Stimulated activated CD4-positive, alpha-beta T cell treated with anti-CD3 and anti-CD28 coated beads, Interleukin-2, amount 100 ng/mL, for 24 hours (primary cell): ENCODE data around the gene ELOVL5.

Experiments used
- DNase-seq, 2 donors: peaks; one replicate each; pipeline ENCODE4 v3.0.0-alpha.2; 2020

The ELOVL5 gene

DNA sequence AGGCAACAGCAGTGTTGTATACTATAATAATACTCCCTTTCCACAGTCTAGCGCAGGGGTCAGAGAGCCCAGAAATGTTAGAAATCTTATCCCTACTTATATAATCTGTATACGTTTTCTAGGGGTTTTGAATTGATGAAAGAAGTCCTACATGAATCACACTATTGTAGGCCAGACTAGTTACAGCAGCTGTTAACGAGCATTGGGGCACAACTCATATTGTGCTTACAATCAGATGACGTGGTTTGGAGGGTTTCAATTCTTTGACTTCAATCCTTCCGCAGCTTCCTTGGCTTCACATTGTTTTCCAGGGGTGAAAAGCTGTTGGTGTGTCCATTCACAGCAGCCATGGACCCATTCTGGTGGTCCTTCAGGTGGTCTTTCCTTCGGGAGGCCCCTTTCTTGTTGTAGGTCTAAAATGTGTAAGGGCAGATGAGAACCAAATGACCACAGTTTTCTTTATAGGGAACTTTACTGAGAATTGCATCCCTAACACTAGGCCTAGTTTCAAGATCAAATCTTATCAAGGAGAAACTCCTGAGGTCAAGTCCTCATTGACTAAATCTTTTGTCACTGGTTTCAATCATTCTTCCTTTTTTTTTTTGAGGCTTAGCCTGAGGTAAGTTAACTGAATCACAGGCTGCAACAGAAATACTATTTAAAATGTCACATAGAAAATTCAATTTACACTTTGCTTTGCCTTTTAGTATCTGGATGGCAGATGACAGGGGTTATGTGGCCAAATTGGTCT, 79.7 kb downstream of the ELOVL5 start:
- DNase-seq: no peak

DNA sequence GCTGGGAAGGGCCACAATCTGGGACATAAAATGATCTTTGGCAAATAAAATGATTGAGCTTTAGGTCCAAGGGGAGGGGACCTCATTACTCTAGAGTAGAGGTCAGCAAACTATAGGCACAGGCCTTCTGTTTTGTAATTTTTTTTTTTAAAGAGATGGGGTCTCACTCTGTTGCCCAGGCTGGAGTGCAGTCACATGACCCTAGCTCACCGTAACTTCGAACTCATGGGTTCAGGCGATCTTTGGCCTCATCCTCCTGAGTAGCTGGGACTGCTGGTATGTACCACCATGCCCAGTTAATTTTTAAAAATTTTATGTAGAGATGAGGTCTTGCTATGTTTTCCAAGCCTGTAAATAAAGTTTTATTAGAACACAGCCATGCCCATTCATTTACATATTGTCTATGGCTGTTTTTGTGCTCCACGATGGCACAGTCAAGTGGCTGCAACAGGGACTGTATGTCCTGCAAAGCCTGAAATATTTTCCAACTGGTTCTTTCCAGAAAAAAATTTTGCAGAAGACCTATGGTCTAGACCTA, 82.1 kb downstream of the ELOVL5 start:
- DNase-seq: no peak

DNA sequence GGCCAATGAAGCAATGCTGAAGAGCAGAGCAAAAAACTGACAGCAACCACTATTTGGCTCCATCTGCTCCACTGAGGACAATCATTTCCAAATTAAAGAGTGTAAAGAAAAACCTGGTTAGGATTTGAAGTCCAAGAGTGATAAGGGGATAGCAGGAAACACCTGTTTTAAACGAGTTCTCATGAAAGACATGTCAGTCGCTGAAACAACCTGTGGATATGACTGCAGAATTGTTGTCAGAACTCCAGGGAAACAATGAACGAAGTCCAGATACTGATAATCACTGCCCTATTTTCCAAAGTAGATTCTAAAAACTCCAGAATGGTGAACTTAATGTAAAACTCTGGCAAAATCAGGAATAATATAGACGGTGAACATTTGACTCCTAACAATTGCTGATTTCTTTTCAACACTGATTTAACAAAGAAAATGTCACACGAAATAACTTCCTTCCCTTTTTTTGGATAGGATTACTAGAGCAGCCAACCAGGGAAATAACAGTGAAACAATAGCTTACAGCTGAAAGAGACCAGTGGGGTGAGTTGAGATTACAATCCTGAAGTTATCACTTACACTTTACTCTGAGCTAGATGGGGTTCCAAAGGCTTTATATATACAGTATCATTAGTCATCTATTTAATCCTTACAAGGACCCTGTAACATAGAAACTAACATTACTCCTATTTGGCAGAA, 83.7 kb downstream of the ELOVL5 start:
- DNase-seq: no peak

DNA sequence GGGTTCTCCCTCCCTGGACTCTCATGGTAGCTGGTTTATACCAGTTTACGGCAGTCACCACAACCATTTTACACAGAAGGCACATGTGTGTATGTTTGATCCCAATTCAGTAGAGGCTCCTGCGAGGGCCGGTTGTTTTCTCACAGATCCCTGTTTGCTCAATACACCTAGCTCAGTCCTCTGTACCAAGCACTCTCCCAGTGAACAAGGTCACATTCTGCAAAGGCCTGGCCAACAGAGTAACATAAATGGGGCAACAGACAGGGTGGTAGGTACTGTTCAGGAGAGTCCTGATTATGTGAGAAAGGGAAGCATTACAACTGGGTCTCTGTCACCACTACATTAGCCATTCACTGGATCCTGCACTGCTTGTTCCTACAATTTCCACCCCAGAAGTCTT, 84.4 kb downstream of the ELOVL5 start:
- no peak for DNase-seq

DNA sequence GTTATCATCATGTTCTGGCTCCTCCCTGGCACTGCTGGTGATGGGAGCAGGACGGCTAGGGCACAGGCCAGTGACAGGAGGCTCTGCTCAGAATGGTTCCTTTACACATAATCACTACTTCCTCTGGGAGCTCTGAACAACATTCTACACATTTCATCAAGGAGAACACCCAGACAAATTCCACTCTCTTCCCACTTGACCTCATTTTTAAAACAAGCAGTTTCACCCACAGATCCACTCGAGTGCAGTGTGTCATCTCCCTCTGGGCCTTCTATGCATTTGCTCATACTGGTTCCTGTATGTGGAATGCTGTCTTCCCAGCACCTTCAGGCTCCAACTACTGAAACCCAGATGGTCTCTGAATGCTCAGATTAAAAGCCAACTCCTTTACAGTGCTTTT, 84.8 kb downstream of the ELOVL5 start:
- DNase-seq: no peak

DNA sequence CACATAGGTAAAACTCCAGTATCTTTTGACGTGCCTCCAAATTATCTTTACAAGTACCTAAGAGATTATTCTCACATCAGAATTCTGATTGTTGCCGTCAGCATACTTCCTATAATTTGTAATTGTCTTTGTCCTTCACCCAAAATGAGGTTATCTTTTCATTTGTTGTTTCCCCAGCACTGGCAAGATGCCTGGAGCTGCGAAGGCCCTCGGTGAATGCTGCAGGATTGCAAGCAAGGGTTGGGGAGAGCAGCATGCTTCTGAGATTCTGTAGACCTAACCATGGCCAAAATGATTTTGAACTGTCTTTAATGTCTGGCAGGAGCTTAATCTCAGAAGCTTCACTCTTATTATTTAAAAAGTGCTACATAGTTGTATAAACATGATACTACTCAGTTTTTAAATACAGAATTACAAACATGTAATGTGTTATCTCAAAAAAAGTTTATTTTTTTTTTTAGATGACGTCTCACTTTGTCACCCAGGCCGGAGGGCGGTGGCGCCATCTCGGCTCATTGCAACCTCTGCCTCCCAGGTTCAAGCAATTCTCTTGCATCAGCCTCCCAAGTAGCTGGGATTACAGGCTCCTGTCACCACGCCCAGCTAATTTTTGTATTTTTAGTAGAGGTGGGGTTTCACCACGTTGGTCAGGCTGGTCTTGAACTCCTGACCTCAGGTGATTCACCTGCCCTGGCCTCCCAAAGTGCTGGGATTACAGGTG, 88.7 kb downstream of the ELOVL5 start:
- no peak for DNase-seq

DNA sequence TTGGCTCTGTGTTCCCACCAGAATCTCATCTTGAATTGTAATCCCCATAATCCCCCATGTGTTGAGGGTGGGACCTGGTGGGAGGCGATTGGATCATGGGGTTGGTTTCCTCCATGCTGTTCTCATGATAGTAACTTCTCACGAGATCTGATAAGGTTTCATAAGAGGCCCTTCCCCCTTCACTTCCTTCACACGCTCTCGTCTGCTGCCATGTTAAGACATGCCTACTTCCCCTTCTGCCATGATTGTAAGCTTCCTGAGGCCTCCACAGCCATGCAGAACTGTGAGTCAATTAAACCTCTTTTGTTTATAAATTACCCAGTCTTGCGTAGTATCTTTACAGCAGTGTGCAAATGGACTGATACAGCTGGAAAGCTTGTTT, 90.0 kb downstream of the ELOVL5 start:
- no peak for DNase-seq

DNA sequence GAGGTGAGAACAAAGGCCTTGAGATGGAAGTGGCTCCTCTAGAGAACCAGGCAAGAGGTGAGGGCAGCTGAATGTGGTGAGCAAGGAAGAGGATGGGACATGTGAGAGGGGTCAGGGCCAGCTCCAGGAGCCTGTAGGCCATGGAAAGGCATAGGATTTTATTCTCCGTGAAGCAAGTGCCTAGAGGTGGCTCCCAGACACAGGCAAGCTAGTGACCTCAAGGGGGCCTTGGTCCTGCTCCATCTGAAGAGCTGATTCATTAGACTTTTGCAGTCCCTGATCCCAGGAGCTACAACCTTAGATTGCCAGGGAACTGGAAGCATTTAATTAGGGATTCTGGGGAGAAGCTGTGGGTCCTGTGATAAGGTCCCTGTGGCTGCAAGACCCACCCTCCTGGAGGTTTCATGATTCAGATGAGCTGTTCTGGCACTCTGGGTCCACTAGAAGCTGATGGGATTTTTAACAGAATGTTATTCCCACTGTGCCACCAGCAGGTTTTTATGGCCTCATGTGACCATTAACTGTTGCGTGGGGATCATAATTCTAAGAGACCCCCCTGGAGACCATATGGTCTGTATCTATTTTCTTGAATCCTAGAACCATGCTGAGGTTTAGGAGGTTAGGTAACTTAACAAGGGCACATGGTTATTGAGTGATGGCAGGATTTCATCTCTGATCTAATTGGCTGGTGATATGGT, 90.5 kb downstream of the ELOVL5 start:
- no peak for DNase-seq

DNA sequence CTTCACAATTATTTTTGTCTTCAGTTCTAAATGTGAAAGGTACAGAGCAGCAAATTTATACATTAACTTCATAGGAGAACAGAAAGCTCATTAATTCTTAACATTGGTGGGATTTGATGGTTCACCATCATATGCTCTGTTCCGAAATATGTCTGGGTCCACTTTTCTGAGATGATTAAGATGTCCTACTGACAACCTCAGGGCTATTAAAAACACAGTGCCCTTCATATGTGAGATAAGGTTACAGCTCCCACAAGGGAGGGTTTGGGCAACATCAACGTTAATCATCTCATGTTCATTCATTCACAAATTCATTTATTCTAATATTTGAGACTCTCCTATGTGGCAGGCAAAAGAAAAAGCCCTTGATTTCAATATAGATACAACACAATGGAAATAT, 91.2 kb downstream of the ELOVL5 start:
- DNase-seq: no peak

DNA sequence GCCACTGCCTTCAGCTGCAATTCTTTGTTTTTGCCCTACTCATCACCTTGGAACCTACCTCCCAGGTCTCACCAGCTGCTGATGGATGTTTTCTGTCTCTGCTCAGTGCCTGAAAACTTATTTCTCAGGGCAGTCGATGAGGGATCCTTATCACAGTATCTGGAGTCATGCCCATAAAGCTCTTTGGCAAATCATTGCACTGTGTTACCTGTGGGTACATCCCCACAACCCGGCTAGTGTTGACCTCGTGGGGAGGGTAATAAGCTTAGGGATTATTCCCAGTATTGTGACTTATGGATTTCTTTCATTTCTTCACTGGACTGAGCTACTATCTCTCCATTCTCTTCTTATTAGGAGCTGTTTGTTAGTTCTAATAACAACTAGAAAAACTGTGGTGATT, 91.7 kb downstream of the ELOVL5 start:
- DNase-seq: no peak

DNA sequence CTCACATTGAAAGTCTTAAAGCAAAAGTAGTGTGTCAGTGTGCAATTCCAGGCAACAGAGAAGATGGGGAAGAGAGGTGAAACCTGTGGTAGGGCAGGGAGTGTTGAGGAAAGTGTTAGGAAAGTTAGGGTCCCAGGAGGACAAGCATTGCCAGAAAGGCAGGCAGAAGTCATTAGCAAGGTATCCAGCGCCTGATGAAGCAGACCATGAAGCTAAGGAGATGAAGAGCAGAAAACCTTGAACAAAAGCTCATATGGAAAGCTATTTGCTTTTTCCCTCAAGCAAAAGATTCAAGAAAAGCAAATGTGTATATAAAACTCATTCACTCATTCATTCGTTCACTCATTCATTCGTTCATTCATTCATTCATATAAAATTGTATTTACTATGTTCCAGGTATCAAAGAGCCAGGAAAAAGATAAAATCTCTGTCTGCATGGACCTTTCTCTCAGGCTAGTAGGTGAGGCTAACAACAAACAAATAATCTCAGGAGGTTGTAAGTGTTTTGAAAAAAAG, 96.5 kb downstream of the ELOVL5 start:
- no peak for DNase-seq

DNA sequence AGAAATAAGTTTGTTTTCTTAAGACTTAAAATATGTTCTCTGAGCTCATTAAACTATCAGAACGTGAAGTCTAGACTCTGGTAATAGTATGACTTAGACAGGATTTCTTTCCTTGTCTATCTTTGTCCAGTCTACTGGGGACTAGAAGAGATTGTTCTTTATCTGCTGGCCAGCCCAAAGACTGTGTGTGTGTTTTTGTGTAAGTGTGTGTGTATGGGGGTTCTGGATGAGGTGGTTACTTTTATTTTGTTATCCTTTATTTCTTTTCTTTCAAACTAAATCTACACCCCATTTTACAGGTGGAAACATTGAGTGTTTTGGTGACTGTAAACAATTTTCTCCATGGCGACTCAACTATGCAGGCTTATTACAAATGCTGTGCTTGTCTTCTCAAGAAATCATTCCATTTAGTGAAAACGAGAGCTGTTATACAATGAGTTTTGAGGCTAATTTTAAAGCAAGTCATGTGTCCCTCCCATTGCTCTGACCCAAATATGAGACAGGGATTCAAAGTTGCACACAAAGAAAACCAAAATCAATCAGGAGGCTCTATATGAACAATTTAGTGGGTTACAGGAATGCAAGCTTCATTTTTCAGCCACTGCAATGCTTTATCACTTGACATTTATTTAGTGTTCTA, 97.6 kb downstream of the ELOVL5 start:
- DNase-seq: no peak

DNA sequence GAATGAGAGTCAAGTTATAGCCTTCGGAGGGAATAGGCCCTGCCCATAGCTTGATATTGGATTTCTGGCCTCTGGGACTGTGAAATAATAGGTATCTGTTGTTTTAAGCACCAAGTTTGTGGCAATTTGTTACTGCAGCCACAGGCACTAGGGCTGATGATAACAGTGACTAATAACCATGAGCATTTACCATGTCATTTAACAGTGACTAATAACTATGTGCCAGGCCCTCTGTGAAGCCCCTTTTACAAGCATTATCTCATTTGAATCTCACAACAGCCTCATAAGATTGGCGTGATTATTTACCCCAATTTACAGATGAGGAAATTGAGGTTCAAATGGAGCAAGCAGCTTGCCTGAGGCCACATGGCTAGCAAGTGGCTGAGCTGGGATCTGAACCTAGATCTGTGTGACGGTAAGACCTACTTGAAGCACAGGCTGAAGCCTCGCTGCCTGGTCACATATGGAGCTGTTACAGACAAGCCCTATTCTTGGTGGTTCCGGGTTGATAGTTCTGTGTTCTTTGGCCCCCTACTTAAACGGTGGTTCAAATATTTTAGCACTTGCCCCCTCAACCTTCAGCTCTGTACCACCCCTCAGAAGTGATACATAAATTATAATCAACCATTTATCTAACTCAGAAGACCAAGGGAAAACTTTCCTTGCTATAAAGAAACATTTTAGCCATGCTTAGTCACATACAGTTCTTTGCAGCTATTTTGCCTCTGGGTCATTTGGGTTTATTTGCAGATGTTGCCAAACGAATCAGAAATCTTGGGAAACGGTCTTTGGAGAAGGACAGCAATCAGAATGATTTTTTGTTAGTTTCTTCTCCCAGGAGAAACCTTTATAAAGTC, 98.3 kb downstream of the ELOVL5 start:
- DNase-seq: no peak

DNA sequence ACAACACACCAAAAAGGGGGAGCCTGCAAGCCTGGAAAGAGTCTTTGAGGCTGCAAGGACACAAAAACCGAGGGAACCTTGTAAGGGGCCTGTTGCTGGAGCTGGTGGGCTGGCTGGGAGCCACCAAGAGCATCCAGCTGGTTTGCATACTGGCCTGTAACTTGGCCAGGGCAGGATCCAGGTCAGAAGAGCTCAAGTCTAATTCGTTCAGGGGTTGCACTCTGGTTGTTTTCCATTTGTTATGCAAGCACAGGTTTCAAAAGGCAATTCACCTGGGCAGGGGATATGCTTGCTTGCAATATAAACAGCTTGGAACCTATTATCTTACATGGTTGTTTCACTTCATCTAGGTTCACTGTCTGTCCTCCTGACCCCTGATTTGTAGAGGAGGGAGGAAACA, 101.8 kb downstream of the ELOVL5 start:
- no peak for DNase-seq

DNA sequence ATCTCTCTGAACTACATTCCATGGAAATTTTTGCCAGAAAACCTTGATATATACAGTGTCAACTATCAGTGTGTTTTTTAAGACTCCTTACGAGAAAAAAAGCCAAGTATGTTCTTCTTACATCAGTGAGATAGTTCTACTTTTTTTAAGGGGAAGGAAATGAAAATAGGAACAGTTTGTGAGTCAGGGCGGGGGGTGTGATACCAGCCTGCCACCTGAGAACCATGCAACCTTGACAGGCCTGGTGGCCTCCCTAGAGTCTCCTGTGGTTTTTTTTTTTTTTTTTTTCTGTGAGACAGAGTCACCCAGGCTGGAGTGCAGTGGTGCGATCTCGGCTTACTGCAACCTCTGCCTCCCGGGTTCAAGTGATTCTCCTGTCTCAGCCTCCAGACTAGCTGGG, 103.8 kb downstream of the ELOVL5 start:
- no peak for DNase-seq

DNA sequence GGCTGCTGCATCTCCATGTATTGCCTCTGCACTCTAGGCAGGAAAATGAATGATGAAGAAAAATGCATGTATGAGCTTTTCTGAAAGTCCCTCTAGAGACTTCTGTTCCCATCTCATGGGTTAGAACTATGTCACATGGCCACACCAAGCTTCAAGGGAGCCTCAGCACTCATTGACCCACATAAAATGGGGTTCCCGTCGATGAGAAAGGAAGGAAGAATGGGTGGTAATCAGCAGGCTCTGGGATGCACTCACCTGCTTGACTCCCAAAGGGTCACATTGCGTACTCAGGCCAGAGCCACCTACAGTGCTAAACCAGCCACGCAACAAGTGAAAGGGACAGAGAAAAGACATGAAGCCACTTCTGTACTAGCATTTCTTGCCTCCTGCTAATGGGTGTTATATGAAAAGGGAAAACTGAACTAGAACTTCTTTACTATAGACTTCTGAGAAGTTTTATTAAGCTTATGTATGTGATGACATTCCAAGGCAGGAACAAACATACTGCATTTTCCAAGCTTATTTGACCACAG, 104.3 kb downstream of the ELOVL5 start:
- DNase-seq: no peak

DNA sequence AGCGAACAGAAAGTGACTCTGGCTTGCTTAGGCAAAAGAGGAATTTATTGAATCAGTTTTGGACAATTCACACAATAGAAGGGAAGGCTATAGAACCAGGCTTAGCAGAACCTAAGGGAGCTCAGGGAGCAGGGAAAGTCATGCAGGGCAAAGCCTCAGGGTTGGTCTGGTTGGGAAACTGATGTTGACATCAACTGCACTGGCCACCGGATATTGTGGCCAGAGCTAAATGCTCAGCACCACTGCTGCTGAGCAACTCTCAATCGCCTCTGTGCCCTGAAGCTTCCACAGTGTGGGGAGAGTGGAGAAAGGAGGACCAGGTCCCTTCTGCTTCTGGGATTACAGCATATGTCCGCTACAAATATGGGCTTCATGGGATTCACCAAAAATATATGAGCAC, 106.8 kb downstream of the ELOVL5 start:
- DNase-seq: no peak

DNA sequence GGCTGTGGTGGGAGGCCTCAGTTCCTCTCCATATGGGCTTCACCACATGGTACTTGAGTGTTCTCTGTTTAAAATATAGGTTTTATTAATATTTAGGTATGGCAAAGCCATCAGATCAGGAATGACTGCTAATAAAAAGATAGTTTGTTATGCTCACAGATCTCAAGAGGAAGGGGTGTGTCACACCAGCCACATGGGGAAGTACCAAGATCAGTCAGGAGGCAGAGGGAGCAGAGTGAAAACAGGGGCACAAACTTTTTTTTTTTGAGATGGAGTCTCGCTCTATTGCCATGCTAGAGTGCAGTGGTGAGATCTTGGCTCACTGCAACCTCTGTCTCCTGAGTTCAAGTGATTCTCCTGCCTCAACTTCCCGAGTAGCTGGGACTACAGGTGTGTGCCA, 108.0 kb downstream of the ELOVL5 start:
- no peak for DNase-seq

DNA sequence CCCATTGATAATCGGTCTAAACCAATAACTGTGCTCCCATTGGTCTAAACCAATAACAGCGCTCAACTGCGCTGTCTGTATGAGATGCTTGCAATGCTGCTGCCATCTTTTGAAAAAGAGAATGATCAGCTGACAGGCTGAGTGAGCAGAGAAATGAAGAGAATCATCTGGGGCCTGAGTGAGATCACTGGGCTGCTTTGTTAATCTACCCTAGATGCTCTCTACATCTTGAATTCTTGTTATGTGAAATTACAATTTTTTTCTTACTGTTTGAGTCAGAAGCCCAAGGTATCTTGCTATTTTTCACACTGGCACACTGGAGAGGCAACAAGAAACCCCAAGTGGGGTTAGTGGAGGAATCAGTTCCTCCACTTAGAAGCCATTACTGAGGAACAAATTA, 108.6 kb downstream of the ELOVL5 start:
- DNase-seq: no peak

DNA sequence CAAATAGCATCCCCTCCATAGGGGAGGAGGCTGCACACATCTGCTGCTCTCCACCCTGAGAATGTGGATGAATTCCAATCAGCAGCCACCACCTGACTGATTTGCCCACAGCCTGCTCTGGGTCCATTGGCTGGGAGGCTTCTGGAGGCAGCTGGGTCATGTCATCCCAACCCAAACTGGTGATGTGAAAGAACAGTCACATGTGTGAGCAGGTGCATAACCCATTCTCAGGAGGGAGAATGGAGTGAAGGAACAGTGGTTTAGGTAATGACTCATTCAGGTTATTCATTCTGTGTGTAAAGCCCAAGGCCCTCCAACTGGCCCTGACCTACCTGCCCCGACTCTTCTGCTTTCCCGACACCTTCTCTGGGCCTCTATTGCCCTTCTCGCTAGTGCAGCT, 109.2 kb downstream of the ELOVL5 start:
- no peak for DNase-seq

DNA sequence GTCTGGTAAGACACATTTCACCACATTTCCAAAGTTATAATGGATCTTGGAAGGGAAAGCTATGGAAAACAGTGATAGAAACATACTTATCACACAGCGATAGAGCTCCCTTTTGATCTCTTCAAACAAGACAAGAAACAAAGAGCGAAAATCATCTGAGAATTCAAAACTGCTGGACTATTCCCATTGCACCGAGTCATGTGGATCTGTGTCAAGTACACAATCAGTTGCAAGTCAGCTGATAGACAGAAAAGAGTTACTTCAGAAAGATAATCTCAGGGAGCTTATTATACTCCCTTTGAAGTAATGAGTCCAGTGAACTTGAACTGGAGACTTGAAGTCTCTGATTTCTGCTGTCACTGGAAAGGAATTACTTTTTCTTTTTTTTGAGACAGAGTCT, 110.4 kb downstream of the ELOVL5 start:
- DNase-seq: no peak
